Medulla oblongata (tissue), 1 donor: ENCODE data around the gene HDAC4.

Experiments used
- DNase-seq: peaks from one replicate; pipeline ENCODE4 v3.0.0-alpha.2; 2015; ENCODE audit errors: extremely low spot score

The HDAC4 gene

DNA sequence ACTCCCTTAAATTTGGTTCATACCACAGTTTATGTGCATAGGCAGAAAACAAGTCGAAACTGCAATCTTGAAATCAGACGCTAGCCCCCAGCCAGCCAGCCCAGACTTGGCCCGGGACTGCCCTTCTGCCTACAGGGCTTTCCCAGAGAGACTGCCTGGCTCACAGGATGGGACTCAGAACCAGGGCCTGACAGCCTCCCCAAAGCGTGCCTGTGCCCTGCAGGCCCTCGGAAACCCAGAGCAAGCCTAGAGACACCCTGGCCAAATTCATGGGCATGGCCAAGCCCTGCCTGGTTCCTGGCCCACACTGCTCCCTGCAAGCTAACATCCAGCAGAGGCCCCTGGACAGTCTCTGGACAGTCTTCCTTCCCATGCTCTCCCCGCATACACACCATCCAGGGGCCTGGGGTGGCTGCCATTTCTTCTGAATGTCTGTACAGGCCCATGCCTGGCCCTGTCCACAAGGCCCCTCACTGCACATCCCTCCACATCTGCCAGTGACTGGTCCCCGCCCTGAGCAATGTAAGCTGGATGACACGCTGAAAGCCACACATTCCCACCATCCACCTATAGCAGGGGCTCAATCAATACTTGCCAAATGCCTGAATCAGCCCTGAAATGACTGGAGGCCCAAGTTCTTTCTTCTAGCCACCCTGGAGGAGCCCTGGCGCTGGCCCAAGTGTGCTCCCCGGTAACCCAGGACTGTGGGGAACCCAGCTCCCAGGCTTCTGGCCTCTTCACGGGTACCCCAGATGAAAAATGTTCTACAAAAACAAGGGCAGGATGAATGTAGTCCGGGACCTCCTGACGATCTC is 73.1 kb downstream of the HDAC4 start:
- DNase-seq: no peak

DNA sequence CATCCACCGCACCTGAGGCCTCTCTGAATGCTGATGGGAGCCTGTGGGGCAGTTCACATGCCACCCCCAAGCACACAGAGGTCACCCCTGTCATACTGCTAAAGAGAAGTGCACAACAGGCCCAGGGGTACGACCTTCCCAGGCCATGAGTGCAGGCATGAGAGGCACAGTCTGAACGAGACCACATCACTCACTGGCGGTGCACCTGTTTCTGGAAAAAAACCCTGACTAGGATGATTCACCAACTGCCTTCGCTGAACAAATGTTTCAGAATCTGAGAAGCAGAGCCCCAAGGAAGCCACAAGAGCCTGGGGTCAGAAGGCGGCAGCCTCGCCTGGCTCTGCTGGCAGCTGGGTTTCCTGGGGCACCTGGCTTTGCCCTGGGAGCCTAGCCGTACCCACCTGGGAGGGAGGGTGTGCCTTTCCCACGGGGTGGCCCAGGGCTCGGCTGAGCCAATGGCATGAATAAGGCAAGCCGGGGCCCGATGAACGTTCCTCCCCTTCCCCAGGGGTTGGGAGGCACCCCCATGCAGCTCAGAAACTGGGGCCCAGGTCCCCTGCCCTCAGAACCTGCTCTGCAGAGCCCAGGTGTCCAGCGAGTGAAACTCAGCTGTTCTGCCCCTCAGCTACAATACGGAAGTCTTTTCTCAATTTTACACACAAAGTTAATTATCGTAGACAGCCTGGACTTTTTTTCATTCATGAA is 73.8 kb downstream of the HDAC4 start:
- DNase-seq: no peak

DNA sequence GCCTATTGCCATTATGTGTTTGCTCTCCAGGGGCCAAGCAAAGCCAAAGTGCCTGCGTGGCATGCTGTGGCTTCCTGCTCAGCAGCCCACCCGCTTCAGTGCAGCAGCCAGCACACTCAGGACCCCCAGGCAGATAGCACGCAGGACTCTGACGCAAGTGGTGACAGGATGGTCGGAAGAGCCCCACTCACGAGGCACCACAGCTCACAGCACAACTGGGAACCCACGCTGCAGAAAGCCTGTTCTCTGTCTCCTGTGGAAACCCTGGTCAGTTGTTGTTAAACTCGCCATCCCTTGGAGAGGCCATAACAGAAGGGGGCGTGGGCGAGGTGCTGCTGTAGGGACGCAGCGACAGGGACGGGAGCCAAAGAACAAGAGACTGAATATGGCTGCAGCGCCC is 76.4 kb downstream of the HDAC4 start:
- DNase-seq: no peak

DNA sequence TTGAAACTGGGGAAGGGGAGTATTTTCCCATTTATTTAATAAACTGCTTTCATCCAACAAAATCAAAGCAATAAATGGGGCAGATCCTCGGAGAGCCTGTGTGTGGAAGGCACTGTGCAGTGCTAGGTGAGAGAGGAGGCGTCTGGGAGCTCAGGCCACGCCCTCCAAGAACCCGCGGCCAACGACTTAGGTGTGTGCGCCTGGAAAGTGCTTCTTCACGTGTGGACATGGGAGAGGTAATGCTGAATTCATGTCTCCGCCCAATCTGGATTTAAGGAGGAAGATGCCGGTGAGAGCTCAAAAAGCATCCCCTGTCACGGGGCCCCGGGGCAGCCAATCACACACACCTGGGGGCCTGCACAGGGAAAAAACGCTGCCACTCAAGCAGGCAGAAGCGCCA is 77.4 kb downstream of the HDAC4 start:
- DNase-seq: no peak

DNA sequence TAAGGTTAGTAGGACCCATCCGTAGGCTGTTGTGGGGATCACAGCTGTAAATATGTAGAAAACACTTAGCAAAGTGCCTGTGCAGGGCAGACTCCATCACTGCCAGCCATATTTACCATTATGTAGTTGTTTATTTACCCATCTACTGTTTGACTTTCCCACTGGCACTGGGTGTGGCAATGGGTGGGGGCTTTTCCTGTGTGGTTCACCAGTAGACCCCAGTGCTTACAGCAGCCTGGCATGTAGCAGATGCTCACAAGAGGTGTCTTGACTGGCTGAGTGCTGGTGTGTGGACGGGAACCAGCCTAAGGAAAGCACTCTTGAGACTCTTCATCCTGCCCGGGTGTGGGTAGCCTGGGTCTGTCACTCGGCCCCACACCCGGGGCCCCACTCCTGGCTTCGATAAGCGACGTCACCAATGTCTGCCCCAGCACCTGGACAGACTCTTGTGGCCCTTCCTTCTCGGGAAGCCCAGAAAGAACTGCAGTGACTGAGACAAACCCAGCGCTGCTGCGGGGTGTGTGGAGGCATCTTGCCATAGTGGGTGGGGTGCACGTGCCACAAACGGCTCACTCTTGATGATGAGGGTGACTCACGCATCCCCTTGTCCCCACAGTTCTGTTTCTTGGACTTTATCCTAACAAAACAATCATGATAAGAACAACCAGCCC is 78.3 kb downstream of the HDAC4 start:
- no peak for DNase-seq

DNA sequence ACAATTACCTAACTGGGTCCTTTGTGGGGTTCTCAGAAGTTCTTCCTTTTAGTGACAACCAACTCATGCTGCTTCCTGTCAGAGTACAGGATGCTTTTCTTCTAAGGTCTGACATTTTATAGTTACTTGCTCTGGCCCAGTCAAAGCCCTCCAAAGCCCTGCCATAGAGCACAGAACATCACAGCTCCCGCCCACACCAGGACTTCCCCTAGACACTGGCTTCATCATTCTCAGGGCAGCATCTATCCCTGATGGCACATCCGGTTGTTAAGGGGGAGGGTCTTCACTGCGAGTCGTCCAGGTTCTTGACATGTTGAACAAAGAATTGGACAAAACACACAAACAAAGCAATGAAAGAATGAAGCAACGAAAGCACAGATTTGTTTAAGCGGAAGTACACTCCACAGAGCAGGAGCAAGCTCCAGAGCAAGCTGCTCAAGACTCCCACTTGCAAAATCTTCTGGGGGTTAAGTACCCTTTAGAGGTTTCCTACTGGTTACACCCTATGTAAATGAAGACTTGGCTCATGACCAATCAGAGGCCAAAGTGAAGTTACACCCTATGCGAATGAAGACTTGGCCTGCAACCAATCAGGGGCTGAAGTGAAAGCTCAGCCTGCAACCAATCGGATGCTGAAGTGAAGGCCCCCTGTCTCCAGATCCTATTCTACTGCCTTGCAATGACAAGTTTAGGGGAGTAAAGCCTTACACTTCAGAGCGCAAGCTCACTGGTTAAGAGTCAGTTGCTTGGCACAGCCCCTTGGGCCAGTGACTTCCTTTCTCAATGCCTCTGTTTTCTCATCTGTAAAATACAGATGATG is 79.0 kb downstream of the HDAC4 start:
- no peak for DNase-seq

DNA sequence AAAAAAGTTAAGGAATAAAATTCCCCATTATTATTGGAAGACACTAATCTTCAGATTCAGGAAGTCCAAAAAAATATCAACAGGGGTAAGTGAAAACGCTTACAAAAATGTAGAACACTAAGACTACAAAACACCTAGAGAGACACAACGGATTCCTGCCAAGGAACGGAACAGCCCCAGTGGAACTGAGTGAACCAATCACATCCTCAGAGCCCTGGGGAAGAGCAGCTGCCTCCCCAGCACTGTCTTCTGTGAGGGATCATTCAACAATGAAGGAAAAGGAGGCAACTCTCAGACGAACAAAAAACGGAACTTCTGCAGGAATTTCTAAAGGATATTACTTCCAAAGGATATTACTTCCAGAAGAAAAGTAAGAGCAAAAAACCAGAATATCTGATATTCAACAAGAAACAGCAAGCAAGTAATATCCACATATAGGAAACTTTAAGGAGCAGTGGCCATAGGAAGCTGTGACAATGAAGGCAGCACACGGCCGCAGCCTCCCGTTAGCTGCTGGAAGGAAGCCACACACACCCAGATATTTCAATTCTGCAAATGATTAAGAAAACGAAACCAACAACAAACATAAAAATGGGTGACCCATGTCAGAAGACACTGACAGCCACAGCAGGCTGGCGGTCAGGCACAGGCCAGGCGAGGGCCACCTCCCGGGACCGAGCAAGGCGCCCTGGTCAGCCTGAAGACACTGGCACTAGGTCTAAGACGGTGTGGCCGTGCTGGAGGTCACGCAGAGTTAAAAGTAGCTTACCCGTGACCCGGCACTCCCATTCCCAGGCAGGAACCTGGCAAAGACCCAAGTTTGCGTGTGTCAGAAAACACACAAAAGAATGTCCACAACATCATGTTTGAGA is 81.8 kb downstream of the HDAC4 start:
- peak; percentile 67 for DNase-seq

DNA sequence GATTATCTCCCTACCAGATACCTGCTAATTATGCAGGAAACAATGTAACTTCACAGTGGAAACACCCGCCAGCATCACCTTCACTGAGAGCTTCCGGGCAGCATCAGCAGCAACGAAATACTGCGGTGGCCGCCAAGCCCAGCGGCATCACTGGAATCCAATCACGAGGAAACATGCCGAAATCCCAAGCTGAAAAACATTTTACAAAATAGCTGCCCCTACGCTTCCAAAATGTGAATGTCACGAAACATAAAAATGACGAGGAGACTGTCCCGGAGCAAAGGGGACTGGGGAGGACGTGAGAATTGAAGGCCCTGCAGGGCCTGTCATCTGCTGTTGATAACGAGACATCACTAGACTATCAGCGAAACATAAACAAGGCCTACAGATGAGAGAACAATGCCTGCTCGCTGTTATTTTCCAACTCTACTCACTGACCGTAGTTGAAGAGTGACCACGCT is 82.6 kb downstream of the HDAC4 start:
- peak; percentile 75 for DNase-seq

DNA sequence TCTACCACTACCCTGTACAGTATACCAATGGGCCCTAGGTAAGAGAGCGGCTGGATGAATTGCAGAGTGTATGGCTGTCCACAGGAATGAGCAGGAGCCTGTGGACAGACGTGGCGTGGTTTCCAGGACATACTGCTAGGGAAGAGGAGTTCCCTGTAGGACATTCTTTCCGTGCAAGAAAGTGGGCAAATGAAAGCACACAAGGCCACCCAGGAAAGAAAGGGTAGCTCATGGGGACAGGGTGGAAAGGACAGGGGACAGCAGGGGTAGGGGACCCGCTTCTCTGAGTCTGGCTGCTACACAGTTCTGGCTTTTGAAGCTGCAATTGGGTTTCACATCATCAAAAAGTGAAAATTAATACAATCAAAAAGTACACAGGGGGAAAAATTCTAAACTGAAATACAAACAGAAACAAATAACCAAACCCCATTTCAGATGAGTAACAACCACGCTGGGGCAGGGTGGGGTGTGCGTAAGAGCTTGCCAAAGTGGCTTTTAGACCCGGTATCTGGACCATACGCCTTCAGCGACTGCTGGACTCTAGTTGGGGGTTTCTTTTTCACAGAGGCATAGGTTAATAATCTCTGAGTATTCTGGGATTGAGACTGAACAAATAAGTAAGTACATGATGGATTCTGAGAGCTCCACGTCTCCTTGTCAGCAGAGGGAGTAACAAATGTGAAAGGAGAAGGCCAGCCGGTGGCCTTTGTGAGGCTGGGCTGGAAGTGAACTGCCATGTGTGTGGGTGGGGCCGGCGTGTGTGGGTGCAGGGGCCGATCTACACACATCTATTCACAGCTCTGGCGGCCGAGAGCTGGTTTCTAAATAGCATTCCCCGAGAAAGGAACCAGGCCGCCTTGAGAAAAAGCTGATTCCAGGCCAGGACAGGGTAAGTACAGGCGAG is 84.0 kb downstream of the HDAC4 start:
- peak; percentile 72 for DNase-seq

DNA sequence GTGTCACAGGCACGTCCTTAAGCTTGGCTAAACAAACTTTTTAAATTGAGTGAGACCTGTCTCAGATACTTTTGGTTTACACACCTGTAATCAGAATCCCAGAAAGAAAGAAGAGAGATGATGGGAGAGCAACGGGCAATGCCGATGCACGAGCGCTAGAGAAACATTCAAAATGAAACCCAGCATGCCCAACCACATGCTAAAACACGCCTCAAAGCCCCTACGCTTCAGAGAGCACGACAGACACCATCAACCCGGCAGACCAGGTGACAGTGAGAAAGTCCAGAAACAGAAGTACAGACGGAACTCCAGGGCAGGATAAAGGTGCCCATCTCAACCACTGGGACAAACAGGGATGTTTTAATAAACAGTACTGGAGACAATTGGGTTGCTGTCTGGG is 85.5 kb downstream of the HDAC4 start:
- no peak for DNase-seq

DNA sequence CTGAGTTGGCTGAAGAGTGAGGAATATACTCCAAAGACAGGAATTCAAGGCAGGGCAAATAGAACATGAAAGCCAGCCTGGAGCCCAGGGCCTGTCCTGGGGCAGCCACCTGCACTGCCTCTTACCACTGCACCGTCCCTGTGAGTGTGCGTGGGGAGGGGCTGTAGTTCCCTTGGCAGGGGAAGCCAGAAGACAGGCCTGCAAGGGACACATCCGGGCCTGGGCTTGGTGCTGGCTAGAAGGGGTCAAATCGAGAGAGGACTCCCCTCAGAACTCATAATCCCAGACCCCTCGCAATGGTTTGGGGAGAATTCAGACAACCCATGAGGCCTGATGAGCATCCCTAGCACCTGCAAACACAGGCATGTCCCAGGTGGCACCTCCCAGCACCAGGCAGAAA is 87.0 kb downstream of the HDAC4 start:
- DNase-seq: no peak

DNA sequence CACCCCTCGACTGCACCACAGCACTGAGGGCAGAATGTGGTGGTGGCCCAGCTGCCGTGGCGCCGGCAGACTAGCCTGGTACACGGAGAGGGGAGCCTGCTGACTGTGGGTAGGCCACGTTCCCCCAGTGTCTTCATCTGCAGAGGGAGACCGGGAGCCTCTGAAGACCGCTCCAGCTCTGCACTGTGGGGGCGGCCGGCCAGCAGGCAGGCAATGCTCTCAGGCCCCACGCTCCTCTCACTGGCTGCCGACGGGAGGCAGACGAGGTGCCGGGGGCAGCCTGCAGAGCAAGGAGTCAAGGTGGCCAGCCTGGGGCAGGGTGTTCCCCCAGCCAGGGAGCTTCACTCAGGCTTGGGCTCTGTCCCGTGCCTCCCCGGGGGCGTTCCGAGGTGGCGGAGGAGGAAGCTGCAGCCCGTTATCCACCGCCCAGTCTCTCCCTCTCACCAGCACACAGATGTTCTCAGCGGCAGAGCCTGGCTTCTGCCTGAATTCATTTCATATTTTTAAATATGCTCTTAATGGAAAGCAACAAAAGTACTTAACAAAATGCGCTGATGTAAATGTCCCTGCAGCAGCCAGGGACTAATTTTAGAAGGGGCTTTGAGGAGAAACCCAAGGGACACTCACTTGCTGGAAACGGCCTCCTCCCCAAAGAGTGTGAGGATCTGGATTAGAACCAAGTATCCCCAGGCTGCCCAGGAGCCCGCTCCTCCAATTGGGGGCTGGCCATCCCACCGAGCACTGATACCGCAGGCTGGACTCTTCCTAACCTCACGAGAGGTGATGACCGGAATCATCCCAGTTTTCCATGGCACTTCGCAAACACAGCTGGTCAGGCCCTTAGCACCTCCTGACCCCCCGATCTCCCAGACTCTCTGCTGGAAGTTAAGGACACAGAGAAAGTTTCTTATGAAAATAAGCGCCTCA is 87.8 kb downstream of the HDAC4 start:
- no peak for DNase-seq

DNA sequence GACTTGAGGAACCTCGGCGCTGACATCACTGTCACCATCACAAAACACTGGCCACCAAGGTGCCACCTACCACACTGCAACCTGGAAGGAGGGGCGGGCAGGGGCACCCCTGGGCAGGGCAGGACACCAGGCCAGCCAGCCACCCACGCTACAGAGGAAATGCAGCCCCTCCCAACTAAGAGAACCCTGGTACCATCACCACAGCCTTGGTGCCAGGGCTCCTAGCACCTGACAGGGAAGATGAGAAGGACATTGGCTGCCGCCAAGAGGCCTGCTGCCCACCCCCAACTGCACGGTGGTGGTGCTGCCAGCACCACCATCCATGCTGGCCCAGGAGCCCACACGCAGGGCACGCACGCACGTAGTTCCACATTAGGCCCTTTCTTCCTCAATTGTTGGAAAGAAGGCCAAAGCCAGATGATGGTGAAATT is 88.7 kb downstream of the HDAC4 start:
- no peak for DNase-seq

DNA sequence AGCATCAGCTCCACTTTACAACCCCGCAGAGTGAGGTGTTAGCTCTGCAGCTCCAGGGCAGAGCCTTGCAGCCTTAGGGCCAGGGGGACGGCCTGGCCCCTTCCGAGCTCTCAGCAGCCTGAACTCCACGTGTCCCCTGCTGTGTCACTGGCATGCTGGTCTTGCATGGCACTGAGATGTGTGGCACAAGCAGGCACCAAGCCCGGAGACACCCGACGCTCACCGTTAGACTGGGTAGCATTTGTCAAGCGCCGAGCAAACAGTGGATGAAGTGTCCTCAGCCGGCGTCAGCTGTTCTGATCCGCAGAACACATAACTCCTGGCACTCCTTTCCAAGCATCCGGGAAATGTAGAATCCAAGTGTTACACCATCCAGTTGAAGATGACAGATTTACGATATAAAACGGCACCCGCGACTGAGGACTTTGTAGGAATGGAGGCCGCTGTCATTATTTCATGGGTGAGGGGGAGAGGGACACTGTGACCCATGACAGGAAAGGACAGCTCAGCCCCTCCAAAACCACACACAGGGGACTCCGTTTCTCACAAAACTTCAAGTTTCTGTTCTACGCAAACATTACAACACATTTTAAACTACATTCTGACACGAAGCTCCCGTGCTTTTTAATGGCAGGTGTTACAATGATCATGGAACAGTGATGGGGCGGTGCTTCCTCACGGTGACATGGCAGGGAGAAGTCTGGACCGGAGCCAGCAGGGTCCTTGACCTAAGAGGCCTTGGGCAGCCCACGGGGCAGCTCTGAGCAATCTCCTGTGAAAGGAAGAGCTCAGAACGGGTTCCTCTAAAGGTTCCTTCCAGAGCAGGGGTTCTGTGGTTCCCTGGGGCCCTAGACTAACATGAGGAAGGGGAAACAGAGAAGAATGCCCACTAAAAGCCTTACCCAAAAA is 89.4 kb downstream of the HDAC4 start:
- DNase-seq: peak; percentile 83

DNA sequence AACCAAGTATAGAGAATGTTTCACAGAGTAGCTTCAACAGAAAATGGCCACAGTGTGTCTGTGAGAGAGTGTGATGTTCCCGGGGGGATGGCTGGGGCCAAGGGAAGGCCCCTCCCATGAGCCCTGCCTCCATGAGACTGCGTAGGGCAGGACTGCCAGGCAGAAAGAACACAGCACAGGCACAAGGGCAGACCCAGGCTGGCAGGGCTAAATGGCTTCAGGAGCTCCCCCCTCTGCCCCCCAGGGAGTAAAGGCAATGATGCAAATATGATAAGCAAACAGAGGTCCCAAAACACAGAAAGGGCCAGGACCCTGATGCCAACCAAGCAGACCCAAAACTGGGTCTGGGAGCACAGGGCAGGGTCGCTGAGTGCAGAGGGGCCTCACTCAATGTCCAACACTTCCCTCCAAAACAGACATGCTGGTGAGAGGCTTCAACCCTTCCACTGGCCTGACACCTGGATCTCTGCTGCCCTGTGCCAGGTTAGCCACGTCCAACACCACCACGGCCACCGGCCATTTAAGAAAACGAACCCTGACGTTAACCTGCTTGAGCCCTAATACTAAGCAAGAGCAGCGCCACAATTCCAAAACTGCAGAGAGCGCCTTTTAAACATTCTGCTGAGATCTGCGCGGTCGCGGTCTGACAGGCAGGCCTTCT is 90.3 kb downstream of the HDAC4 start:
- peak; percentile 64 for DNase-seq

DNA sequence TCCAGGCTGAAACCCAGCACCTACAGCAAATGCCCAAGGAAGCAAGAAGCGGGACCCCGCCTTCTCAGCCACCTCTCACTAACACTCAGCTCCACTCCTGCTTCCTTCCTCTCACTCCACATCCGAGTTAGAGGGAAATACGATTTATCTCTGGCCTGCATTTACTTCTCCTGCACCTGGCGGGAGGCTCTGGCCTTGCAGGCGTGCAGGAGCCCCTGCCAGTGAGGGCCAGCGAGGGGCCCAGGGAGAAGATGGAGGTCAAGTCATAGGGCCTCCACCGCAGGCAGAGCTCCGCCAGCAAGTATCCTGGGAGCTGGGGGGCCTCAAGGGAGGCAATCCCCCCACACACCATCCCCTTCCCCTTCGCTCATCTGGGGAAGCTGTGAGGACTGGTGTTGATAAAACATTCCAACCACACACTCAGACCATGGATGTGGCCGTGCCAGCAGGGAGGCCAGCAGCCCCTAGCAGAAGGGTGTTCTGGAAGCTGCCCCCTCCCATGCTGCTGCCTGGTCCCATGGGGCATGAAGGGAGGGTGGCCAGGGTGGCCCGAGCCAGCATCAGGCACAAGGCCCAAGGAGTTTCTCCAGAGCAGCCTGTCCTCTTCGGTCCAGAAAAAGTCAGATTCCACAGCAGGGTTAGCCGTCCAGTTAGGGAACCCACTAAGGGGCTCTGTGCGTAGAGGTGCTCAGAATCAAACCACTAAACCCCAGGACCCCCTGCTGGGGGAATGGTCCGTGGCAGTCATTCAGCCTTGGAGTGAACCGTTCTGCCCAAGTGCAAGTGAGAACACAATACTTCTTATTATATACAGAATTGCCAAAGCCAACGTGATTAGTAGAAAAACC is 91.2 kb downstream of the HDAC4 start:
- no peak for DNase-seq
